Fibroblast of the aortic adventitia (primary cell): ENCODE measurements around the gene CBLB. TPM values are rescaled to one million over a fixed set of nuclear protein-coding genes. Genes with fewer than 3 reads are reported as not detected.

Experiments used
- DNase-seq: peaks from one replicate; pipeline ENCODE4 v3.0.0-alpha.2; 2010; ENCODE audit warnings: low read depth
- H3K4me3 ChIP-seq: 2 replicates; pipeline ENCODE4 v1.5.1; 2011; ENCODE audit warnings: low read depth, mild to moderate bottlenecking, control low read depth, low read length, moderate library complexity
- total RNA-seq: library from RNA; depleted of rRNA; stranded (reverse); fragments of >200 nt; gene quantifications from 2 replicates; pipeline ENCODE4 v1.2.3, GENCODE V29; 2012; ENCODE audit warnings: low replicate concordance
- TF ChIP-seq, protein P1 (sequence below): IDR thresholded peaks from 2 replicates; pipeline ENCODE4 v1.5.1; 2011; ENCODE audit warnings: mild to moderate bottlenecking, low read length, control low read depth, inconsistent platforms; ENCODE audit not compliant: insufficient read depth

CBLB gene
- total RNA-seq, 1 donor: 63.9 TPM

DNA sequence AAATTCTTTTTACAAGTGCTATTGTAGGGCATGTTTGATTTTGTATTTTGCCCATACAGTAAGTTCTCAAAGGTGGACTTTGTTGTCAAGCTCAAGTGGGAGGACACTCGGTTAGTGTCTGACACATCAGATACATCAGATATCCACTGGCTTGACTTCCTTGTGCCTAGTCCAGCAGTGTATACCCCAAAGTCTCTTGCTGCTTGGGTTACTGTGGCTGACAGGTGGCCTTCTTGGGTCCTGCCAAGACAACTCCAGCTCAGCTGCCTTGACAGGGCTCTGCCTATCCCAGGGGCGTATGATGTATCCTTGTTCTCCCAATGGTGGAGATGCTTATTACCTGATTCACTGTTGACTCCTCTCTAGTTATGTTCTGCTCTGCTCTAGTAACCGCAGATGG is 214.9 kb downstream of the CBLB start:
- H3K4me3 ChIP-seq: no peak overlapping the region
- no peak for DNase-seq
- TF ChIP-seq, protein P1, sequence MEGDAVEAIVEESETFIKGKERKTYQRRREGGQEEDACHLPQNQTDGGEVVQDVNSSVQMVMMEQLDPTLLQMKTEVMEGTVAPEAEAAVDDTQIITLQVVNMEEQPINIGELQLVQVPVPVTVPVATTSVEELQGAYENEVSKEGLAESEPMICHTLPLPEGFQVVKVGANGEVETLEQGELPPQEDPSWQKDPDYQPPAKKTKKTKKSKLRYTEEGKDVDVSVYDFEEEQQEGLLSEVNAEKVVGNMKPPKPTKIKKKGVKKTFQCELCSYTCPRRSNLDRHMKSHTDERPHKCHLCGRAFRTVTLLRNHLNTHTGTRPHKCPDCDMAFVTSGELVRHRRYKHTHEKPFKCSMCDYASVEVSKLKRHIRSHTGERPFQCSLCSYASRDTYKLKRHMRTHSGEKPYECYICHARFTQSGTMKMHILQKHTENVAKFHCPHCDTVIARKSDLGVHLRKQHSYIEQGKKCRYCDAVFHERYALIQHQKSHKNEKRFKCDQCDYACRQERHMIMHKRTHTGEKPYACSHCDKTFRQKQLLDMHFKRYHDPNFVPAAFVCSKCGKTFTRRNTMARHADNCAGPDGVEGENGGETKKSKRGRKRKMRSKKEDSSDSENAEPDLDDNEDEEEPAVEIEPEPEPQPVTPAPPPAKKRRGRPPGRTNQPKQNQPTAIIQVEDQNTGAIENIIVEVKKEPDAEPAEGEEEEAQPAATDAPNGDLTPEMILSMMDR: no peak

DNA sequence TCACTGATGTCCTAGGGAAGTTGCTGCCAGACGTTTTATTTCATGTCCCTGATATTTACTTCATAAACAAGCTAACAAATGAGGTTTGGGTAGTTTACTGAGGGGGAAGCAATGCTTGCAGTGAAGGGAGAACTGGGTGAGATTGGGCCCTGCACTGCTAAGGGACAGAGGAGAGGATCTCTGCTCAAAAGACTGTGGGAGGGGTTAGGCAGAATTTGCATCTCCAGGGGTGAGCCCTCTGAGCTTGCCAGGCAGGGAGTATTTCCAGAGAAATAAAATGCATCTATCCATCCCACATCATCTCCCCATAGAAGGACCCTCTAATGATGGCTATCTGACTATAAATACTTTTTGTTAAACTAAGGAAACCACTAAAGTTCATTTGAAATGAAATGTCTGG is 215.6 kb downstream of the CBLB start:
- no peak overlapping the region for H3K4me3 ChIP-seq
- no peak for DNase-seq
- TF ChIP-seq, protein P1: no peak

DNA sequence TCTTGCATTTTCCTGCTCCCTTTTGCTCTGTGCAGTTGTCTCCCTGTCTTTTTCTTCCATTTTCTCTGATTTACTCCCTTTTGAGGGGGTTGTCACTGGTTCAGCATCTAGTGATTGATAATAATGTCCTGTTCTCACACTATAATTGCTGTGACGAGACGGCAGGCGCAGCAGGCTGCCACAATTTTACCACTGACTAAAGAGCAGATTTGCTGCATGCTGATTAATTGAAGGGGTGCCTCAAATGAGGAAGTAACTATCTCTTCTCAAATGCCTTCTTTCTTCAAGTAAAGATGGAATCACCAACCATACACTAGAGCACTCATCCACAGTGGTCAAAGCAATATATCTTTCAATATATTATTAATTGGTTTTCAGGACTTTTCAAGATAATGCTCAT is 219.3 kb downstream of the CBLB start:
- no peak overlapping the region for H3K4me3 ChIP-seq
- TF ChIP-seq, protein P1: no peak
- DNase-seq: no peak

DNA sequence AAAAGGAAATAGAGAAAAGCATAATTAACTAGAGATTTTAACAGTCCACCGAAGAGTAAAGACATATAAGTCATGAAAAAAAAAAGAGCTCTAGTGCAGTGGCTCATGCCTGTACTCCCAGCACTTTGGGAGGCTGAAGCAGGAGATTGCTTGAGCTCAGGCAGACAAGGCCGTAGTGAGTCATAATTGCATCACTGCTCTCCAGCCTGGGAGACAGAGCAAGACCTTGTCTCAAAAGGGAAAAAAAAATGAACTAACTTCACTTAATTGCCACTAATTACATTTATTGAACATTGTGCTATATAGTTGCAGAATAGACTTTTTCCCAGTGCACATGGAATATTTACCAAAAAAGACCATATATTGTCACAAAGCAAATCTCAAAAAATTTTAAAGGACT is 221.8 kb downstream of the CBLB start:
- no peak overlapping the region for H3K4me3 ChIP-seq
- TF ChIP-seq, protein P1: no peak
- DNase-seq: peak; percentile 90

DNA sequence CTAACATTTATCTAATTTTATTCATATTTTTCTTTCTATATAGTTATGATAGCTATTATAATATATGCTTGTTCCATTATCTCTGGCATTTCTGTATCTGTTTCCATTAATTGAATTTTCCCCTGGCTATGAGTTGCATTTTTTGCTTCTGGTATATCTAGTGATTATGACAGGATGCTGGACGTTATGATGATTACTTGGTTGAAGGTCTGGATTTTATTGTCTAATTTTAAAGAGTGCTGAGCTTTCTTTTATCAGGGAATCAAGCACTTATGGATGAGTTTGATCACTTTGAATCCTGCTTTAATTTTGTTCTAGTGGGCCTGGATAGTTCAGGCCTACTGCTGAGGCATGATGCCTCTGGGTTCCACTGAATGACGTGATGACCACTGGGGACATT is 229.7 kb downstream of the CBLB start:
- no peak overlapping the region for H3K4me3 ChIP-seq
- no peak for DNase-seq
- TF ChIP-seq, protein P1: no peak

DNA sequence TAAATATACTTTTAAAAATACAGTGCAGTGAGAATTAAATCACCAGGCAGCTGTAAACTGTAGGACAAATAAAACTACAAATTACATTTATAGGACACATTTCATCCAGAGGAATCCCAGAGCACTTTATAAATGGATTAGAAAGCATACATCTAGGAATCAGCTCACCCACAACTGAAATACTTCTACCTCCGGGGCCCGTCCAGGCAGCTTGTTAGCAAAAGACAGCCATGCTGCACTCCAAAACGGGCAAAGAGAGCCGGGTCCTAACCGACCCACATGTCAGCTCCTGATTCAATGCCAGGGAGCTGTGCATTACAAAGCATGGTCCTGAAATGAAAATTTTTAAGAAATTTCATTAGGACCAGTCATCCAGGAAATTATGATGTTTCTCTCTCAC is 234.1 kb downstream of the CBLB start:
- no peak overlapping the region for H3K4me3 ChIP-seq
- DNase-seq: no peak
- TF ChIP-seq, protein P1: no peak

DNA sequence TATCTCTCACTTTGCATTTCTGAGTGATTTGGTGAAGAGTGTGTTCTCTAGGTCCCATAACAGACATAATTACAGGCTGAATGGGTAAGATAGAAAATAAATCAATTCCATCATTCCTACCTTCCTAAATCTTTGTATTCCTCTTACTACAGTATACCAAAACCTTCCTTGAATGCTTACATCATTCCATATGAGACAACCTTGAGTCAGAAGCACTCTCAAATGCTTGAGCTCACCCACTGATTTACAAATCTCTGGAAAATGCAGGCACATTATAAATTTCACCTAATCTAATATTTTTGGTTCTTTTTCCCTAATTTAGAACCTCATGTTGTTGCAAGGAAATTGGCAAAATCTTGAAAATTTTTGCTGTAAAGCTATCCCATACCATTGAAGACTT is 239.1 kb downstream of the CBLB start:
- TF ChIP-seq, protein P1: no peak
- H3K4me3 ChIP-seq: no peak overlapping the region
- DNase-seq: no peak
